Thymus (tissue), 11 donors: ENCODE data around the gene DEFB123. TPM values are rescaled to one million over a fixed set of nuclear protein-coding genes. Genes with fewer than 3 reads are reported as not detected.

ENCODE experiments used
- DNase-seq, 9 donors: peaks; one replicate each; pipeline ENCODE4 v3.0.0-alpha.2; 2013; ENCODE audit warnings: low spot score in 9 of 9, low read depth in 6 of 9, missing footprints in 1 of 9
- H3K27ac ChIP-seq, 2 donors: one replicate each; pipeline ENCODE4 v1.5.1; 2013; ENCODE audit warnings: control low read depth in 1 of 2, low read depth in 1 of 2, low read length in 1 of 2, mild to moderate bottlenecking in 1 of 2, moderate library complexity in 1 of 2
- H3K27me3 ChIP-seq, 2 donors: one replicate each; pipeline ENCODE4 v1.5.1; 2013; ENCODE audit warnings: low read length in 1 of 2; ENCODE audit not compliant: control insufficient read depth in 2 of 2, insufficient read depth in 1 of 2
- H3K36me3 ChIP-seq, 2 donors: one replicate each; pipeline ENCODE4 v1.5.1; 2013; ENCODE audit warnings: low read length in 1 of 2, mild to moderate bottlenecking in 1 of 2, moderate library complexity in 1 of 2; ENCODE audit not compliant: control insufficient read depth in 2 of 2, insufficient read depth in 2 of 2
- H3K4me1 ChIP-seq, 2 donors: one replicate each; pipeline ENCODE4 v1.5.1; 2013; ENCODE audit warnings: low read length in 2 of 2; ENCODE audit not compliant: control insufficient read depth in 2 of 2, insufficient read depth in 2 of 2
- H3K4me3 ChIP-seq, 2 donors: one replicate each; pipeline ENCODE4 v1.5.1; 2013; ENCODE audit warnings: low read length in 2 of 2, control low read depth in 1 of 2, mild to moderate bottlenecking in 1 of 2
- H3K9me3 ChIP-seq, 2 donors: one replicate each; pipeline ENCODE4 v1.5.1; 2013; ENCODE audit warnings: low read length in 1 of 2, mild to moderate bottlenecking in 1 of 2; ENCODE audit not compliant: control insufficient read depth in 2 of 2, insufficient read depth in 1 of 2
- WGBS: extraction: QIAGEN DNeasy Blood & Tissue Kit; methylation state at CpG from one replicate; pipeline ENCODE4 v1.1.7; 2013; 5-methylcytosine and 5-hydroxymethylcytosine counted together
- polyA plus RNA-seq: library from polyadenylated mRNA; stranded (reverse); fragments of 200-250 nt; gene quantifications from one replicate; pipeline ENCODE4 v1.2.3, GENCODE V29; 2013
- total RNA-seq: library from RNA; stranded (reverse); fragments of 120-200 nt; gene quantifications from one replicate; pipeline ENCODE4 v1.2.4, GENCODE V29; 2013
- donor health status: healthy.

Gene DEFB123
- total and polyA plus RNA-seq, 2 donors, result not detected

GRCh38 chr20:31472395-31473330 lies 32.2 kb downstream of the DEFB123 start:
- no peaks in the 10 kb centered on the region for H3K4me1 ChIP-seq
- H3K27me3 ChIP-seq, result peaks cover 14 to 34% of the 10 kb centered on the region in 2 donors
- no peak overlapping the region for H3K27ac ChIP-seq
- no peak overlapping the region for H3K4me3 ChIP-seq
- no peaks in the 10 kb centered on the region for H3K36me3 ChIP-seq
- WGBS, result 80% methylated on average over 7 of the region's 8 CpGs
- DNase-seq, result no peak
- H3K9me3 ChIP-seq, result no peaks in the 10 kb centered on the region

DNA sequence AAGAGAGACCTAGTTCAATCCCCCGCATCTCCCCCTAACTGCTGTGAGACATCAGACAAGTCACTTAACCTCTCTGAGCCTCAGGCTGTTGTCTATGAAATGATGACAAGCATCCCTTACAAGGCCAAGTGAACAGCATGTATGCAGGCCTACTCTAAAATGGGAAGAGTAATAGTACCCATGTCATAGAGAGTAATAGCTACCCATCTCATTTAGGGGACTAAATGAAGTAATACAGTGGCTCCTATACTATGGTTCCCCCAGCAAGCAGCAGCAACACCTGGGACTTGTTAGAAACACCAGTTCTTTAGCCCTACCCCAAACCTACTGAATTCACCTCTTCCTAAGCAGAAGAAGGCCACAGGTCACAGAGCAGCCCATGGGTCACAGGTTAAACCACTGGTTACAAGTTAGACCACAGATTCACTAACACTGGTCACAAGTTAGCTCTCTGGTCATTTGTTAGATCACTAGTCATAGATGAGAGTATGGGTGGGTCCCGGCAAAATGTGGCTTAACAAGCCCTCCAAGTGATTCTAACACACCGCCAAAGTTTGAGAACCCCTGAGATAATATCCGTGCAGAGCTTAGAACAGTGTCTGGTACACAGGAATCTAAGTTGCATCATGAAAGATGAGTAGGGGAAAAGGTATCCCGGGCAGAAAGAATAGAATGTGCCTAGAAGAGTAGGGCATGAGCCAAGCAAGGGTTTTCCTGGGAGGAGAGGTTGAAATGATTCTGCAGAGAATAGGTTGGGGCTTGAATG lies 33.1 kb downstream of the DEFB123 start:
- DNase-seq, result no peak
- Histone ChIP-seq H3K4me1 (no peaks in the 10 kb centered on the region), H3K27me3 (peaks cover 14 to 36% of the 10 kb centered on the region in 2 donors), H3K36me3 (no peaks in the 10 kb centered on the region), H3K9me3 (no peaks in the 10 kb centered on the region), H3K27ac (no peak overlapping the region), H3K4me3 (no peak overlapping the region)
- WGBS, result 85% methylated on average over 5 of the region's 5 CpGs

DNA sequence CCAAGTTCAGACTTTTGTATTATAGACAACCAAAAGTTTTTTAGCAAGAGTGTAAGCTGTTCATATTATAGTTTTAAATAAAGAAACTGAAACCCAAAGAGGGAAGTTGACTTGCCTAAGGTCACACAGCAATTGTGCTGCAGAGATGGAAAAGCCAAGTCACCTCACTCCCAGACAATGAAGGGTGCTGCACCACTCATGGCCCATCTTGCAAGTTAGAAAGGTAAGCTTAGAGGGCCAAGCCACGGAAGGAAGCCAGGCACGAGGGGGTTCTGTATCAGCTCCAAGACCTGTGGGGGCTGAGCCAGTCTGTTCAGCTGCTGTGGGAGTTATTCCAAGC lies 33.6 kb downstream of the DEFB123 start:
- Histone ChIP-seq H3K27ac (no peak overlapping the region), H3K9me3 (no peaks in the 10 kb centered on the region), H3K27me3 (peaks cover 14 to 36% of the 10 kb centered on the region in 2 donors), H3K4me3 (no peak overlapping the region), H3K4me1 (no peaks in the 10 kb centered on the region), H3K36me3 (no peaks in the 10 kb centered on the region)
- WGBS, result 74% methylated on average over 2 of the region's 2 CpGs
- no peak for DNase-seq

- Histone ChIP-seq H3K4me1 (no peaks in the 10 kb centered on the region), H3K27me3 (peaks cover 14 to 36% of the 10 kb centered on the region in 2 donors), H3K36me3 (no peaks in the 10 kb centered on the region), H3K9me3 (no peaks in the 10 kb centered on the region), H3K4me3 (no peak within 1 kb of the TSS), H3K27ac (no peak within 1 kb of the TSS)
- no peak for DNase-seq
- 8% methylated on average over 33 of the region's 33 CpGs for WGBS
Measured at GRCh38 chr20:31474758-31475427, 34.5 kb downstream of the DEFB123 start, which contains the start of the genes DEFB124 and REM1. DEFB124 (minus strand) TSS chr20:31475127; CDS start chr20:31473013, 2,114 bp downstream. REM1 (plus strand) TSS chr20:31475288; CDS start chr20:31476446, 1,158 bp downstream.

DNA sequence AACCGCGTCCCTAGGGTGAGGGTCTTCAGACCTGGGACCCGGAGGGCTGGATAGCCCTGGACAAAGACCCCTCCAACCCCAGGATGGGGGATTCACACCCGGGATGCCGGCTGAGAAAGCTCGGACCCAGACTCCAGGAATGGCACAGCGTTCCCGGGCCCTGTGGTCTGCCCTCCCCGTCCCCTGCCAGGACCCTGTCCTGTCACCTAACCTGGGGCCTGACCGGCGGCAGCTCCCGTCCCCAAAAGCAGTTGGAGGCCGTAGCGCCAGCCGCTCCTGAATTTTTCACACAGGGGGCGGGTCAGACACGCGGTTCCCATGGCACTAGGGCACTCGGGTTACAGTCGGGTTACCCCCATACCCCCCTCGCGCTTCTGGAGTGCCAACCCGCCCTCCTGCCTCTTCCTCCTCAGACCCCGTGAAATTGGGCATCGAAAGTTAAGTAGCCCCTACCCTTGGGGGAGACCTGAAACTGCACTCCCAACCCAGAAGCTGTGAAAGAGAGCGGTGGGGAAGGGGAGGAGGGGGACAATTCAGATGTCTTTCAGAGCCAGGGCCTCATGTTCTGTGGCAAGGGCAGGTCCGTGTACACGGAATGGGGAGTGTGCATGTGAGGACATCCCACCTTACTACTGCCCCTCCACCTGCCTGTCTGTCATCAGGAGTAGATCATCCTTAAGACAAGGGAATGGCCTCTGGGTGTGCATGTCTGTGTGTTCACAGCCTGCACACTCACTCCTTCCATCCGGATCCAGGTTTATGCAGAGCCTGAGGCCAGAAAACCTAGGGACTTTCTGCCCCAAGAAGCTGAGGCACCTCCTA lies 35.3 kb downstream of the DEFB123 start:
- no peak overlapping the region for H3K27ac ChIP-seq
- 7% methylated on average over 29 of the region's 29 CpGs for WGBS
- no peak for DNase-seq
- H3K4me3 ChIP-seq, result no peak overlapping the region
- peaks cover 14 to 36% of the 10 kb centered on the region in 2 donors for H3K27me3 ChIP-seq
- H3K36me3 ChIP-seq, result no peaks in the 10 kb centered on the region
- no peaks in the 10 kb centered on the region for H3K4me1 ChIP-seq
- H3K9me3 ChIP-seq, result no peaks in the 10 kb centered on the region

DNA sequence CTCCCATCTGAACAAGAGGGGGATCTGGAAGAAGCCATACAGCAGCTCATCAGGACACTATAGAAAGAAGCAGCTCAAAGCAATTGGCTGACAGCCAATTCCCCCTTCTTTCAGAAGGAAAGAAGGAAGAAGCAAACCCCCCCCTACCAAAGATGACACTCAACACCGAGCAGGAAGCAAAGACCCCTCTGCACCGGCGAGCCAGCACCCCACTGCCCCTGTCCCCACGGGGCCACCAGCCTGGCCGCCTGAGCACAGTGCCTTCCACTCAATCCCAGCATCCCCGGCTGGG lies 35.8 kb downstream of the DEFB123 start:
- Histone ChIP-seq H3K4me3 (no peak overlapping the region), H3K27ac (no peak overlapping the region), H3K27me3 (peaks cover 14 to 37% of the 10 kb centered on the region in 2 donors), H3K36me3 (no peaks in the 10 kb centered on the region), H3K4me1 (no peaks in the 10 kb centered on the region), H3K9me3 (no peaks in the 10 kb centered on the region)
- WGBS, result 65% methylated on average over 6 of the region's 6 CpGs
- DNase-seq, result no peak

DNA sequence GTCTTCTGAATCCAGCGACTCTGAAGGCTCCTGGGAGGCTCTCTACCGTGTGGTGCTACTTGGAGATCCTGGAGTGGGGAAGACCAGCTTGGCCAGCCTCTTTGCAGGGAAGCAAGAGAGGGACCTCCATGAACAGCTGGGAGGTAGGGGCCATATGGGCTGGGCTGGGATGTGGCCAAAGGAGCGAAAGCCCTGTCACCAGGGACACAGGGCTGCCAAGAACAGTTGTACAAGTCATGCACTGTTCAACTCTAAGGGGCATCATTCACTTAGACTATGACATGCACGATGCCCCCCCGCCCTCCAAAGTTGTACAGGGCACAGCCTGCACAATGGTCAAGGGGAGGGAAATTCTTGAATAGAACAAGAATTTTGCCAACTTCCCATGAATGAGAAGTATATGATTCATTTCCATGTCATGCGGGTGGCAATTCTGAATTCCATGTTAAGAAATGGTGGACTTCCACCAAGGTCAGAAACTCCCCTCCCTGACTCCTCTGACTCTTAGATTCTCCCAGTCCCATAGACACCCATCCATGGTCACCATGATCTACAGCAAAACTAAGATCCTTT lies 36.3 kb downstream of the DEFB123 start:
- H3K36me3 ChIP-seq, result no peaks in the 10 kb centered on the region
- H3K9me3 ChIP-seq, result no peaks in the 10 kb centered on the region
- no peaks in the 10 kb centered on the region for H3K4me1 ChIP-seq
- H3K4me3 ChIP-seq, result no peak overlapping the region
- WGBS, result 87% methylated on average over 6 of the region's 6 CpGs
- H3K27ac ChIP-seq, result no peak overlapping the region
- no peak for DNase-seq
- peaks cover 14 to 38% of the 10 kb centered on the region in 2 donors for H3K27me3 ChIP-seq

GRCh38 chr20:31484001-31484400 lies 43.6 kb downstream of the DEFB123 start:
- Histone ChIP-seq H3K4me1 (no peaks in the 10 kb centered on the region), H3K36me3 (no peaks in the 10 kb centered on the region), H3K27me3 (peaks cover 16 to 47% of the 10 kb centered on the region in 2 donors), H3K4me3 (no peak overlapping the region), H3K9me3 (peaks cover 0 to 4% of the 10 kb centered on the region in 2 donors), H3K27ac (no peak overlapping the region)
- peak in 2 of 9 donors; percentile 7 to 10 for DNase-seq
- WGBS, result 53% methylated on average over 36 of the region's 36 CpGs
